WTC11 (cell line): ENCODE results near the gene SEPTIN1. TPM values are rescaled to one million over a fixed set of nuclear protein-coding genes. Genes with fewer than 3 reads are reported as not detected.
A peak's percentile ranks its signal among the peaks of the same experiment; 100 is the strongest.

Experiments used
- CBFB ChIP-seq: sonication (generic); formaldehyde crosslinking; IDR thresholded peaks from 2 replicates; pipeline ENCODE4 v1.8.1; 2022; ENCODE audit warnings: mild to moderate bottlenecking, low read depth, missing genetic modification reagents
- ESRRA ChIP-seq: sonication (generic); formaldehyde crosslinking; IDR thresholded peaks from 2 replicates; pipeline ENCODE4 v1.8.1; 2022; ENCODE audit warnings: mild to moderate bottlenecking, missing genetic modification reagents, borderline replicate concordance
- ETV6 ChIP-seq: sonication (generic); formaldehyde crosslinking; IDR thresholded peaks from 2 replicates; pipeline ENCODE4 v1.8.1; 2022; ENCODE audit warnings: mild to moderate bottlenecking, missing genetic modification reagents
- FOXK1 ChIP-seq: sonication (generic); formaldehyde crosslinking; IDR thresholded peaks from 2 replicates; pipeline ENCODE4 v1.8.0; 2022; ENCODE audit warnings: mild to moderate bottlenecking, moderate library complexity, missing genetic modification reagents
- GTF2I ChIP-seq: fragments of 250-450 bp; sonication (Bioruptor Pico); conservative IDR thresholded peaks from 2 replicates; pipeline ENCODE4 v1.4.0; 2021; ENCODE audit warnings: mild to moderate bottlenecking
- MXD4 ChIP-seq: fragments of 250-450 bp; sonication (Bioruptor Pico); IDR thresholded peaks from 2 replicates; pipeline ENCODE4 v1.8.0; 2021; ENCODE audit warnings: mild to moderate bottlenecking, moderate library complexity, borderline replicate concordance
- NR1H2 ChIP-seq: sonication (generic); formaldehyde crosslinking; IDR thresholded peaks from 2 replicates; pipeline ENCODE4 v1.9.0; 2021; ENCODE audit warnings: mild to moderate bottlenecking, moderate library complexity, missing genetic modification reagents
- NR2C2 ChIP-seq: sonication (generic); formaldehyde crosslinking; IDR thresholded peaks from 2 replicates; pipeline ENCODE4 v1.8.0; 2022; ENCODE audit warnings: mild to moderate bottlenecking, missing genetic modification reagents
- PRRX2 ChIP-seq: fragments of 250-450 bp; sonication (Bioruptor Pico); IDR thresholded peaks from 2 replicates; pipeline ENCODE4 v1.8.0; 2021; ENCODE audit warnings: mild to moderate bottlenecking
- RELA ChIP-seq: sonication (generic); formaldehyde crosslinking; IDR thresholded peaks from 2 replicates; pipeline ENCODE4 v1.8.1; 2022; ENCODE audit warnings: missing genetic modification reagents, mild to moderate bottlenecking, borderline replicate concordance
- RORB ChIP-seq: fragments of 250-450 bp; sonication (Bioruptor Pico); IDR thresholded peaks from 2 replicates; pipeline ENCODE4 v1.9.0; 2021; ENCODE audit warnings: mild to moderate bottlenecking
- SOX15 ChIP-seq: fragments of 250-450 bp; sonication (Bioruptor Pico); IDR thresholded peaks from 2 replicates; pipeline ENCODE4 v1.9.0; 2021; ENCODE audit warnings: mild to moderate bottlenecking
- SP1 ChIP-seq: sonication (generic); formaldehyde crosslinking; conservative IDR thresholded peaks from 2 replicates; pipeline ENCODE4 v1.8.1; 2022; ENCODE audit warnings: missing genetic modification reagents
- TEAD1 ChIP-seq: sonication (generic); formaldehyde crosslinking; IDR thresholded peaks from 2 replicates; pipeline ENCODE4 v1.8.0; 2022; ENCODE audit warnings: mild to moderate bottlenecking, missing genetic modification reagents
- TEAD4 ChIP-seq: sonication (generic); formaldehyde crosslinking; IDR thresholded peaks from 2 replicates; pipeline ENCODE4 v1.8.0; 2022; ENCODE audit warnings: mild to moderate bottlenecking, missing genetic modification reagents
- total RNA-seq: library from RNA; stranded (reverse); gene quantifications from 3 replicates; pipeline ENCODE4 v1.2.3, GENCODE V29; 2021
- TF ChIP-seq, protein P1 (sequence below): sonication (generic); formaldehyde crosslinking; IDR thresholded peaks from 2 replicates; pipeline ENCODE4 v1.8.1; 2023; ENCODE audit warnings: mild to moderate bottlenecking, missing genetic modification reagents, borderline replicate concordance
- TF ChIP-seq, protein P2 (sequence below): sonication (generic); formaldehyde crosslinking; IDR thresholded peaks from 2 replicates; pipeline ENCODE4 v1.8.1; 2023; ENCODE audit warnings: mild to moderate bottlenecking, missing genetic modification reagents
- TF ChIP-seq, protein P3 (sequence below): sonication (generic); formaldehyde crosslinking; conservative IDR thresholded peaks from 2 replicates; pipeline ENCODE4 v1.8.1; 2022; ENCODE audit warnings: mild to moderate bottlenecking, missing genetic modification reagents
- TF ChIP-seq, protein P4 (sequence below): sonication (generic); formaldehyde crosslinking; IDR thresholded peaks from 2 replicates; pipeline ENCODE4 v1.8.0; 2022; ENCODE audit warnings: missing genetic modification reagents
- TF ChIP-seq, protein P5 (sequence below): fragments of 250-450 bp; sonication (Bioruptor Pico); IDR thresholded peaks from 2 replicates; pipeline ENCODE4 v1.9.0; 2021; ENCODE audit warnings: mild to moderate bottlenecking
- TF ChIP-seq, protein P6 (sequence below): sonication (generic); formaldehyde crosslinking; IDR thresholded peaks from 2 replicates; pipeline ENCODE4 v1.8.1; 2023; ENCODE audit warnings: mild to moderate bottlenecking, missing genetic modification reagents, moderate library complexity
- TF ChIP-seq, protein P7 (sequence below): sonication (generic); formaldehyde crosslinking; IDR thresholded peaks from 2 replicates; pipeline ENCODE4 v1.8.1; 2023; ENCODE audit warnings: mild to moderate bottlenecking, missing genetic modification reagents
- TF ChIP-seq, protein P8 (sequence below): fragments of 250-450 bp; sonication (Bioruptor Pico); IDR thresholded peaks from 2 replicates; pipeline ENCODE4 v1.9.0; 2021; ENCODE audit warnings: moderate library complexity, mild to moderate bottlenecking, inconsistent platforms, borderline replicate concordance

SEPTIN1 gene
- total RNA-seq, 1 experiment from 2014 or later: 2.3 TPM

DNA sequence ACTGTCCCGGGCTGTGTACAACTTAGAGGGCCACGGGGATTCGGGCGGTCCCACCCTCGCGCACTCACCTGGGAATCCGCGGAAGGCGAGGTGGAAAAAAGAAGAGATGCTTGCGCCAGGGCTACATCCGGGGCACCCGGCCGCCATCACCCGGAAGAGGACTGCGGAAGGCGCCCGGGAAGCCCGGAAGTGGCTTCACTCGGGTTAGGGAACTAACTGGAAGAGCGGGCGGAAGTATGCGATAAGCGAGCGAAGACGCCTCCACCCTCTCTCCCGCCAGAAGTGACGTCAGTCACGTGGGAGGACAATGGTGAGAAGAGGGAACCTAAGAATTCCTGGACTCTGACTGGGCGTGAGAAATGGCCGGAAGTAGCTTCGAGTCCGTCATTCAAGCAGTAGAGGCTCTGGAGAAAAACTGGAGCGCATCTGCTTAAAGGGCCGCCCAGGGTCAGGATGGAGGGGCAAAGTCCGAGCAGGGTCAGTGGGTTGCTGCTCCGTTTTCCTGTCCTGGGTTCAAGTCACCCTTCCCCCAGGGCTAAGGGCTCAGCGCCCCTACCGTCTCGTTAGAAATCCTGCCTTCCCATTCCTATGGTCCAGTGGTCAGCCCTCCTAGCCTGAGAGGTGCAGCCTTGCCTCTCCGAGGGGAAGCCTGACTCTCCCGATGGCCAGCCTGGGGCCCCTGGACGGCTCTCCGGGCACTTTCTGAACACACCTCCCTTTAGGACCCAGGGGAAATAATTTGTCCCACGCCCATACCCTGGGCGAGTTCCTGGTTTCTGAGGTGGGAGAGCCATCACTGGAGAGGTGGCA lies 27.0 kb downstream of the SEPTIN1 start, which contains the start of gene CD2BP2 (continued):
- TF ChIP-seq, protein P1, sequence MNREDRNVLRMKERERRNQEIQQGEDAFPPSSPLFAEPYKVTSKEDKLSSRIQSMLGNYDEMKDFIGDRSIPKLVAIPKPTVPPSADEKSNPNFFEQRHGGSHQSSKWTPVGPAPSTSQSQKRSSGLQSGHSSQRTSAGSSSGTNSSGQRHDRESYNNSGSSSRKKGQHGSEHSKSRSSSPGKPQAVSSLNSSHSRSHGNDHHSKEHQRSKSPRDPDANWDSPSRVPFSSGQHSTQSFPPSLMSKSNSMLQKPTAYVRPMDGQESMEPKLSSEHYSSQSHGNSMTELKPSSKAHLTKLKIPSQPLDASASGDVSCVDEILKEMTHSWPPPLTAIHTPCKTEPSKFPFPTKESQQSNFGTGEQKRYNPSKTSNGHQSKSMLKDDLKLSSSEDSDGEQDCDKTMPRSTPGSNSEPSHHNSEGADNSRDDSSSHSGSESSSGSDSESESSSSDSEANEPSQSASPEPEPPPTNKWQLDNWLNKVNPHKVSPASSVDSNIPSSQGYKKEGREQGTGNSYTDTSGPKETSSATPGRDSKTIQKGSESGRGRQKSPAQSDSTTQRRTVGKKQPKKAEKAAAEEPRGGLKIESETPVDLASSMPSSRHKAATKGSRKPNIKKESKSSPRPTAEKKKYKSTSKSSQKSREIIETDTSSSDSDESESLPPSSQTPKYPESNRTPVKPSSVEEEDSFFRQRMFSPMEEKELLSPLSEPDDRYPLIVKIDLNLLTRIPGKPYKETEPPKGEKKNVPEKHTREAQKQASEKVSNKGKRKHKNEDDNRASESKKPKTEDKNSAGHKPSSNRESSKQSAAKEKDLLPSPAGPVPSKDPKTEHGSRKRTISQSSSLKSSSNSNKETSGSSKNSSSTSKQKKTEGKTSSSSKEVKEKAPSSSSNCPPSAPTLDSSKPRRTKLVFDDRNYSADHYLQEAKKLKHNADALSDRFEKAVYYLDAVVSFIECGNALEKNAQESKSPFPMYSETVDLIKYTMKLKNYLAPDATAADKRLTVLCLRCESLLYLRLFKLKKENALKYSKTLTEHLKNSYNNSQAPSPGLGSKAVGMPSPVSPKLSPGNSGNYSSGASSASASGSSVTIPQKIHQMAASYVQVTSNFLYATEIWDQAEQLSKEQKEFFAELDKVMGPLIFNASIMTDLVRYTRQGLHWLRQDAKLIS (CRISPR knock-in tag): no peak; the same call in 1 of the 2 replicates
- TF ChIP-seq, protein P2, sequence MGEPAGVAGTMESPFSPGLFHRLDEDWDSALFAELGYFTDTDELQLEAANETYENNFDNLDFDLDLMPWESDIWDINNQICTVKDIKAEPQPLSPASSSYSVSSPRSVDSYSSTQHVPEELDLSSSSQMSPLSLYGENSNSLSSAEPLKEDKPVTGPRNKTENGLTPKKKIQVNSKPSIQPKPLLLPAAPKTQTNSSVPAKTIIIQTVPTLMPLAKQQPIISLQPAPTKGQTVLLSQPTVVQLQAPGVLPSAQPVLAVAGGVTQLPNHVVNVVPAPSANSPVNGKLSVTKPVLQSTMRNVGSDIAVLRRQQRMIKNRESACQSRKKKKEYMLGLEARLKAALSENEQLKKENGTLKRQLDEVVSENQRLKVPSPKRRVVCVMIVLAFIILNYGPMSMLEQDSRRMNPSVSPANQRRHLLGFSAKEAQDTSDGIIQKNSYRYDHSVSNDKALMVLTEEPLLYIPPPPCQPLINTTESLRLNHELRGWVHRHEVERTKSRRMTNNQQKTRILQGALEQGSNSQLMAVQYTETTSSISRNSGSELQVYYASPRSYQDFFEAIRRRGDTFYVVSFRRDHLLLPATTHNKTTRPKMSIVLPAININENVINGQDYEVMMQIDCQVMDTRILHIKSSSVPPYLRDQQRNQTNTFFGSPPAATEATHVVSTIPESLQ (CRISPR knock-in tag): no peak
- TF ChIP-seq, protein P3, sequence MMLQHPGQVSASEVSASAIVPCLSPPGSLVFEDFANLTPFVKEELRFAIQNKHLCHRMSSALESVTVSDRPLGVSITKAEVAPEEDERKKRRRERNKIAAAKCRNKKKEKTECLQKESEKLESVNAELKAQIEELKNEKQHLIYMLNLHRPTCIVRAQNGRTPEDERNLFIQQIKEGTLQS (CRISPR knock-in tag): no peak
- peak; percentile 65 for TF ChIP-seq GTF2I (CRISPR knock-in tag)
- no peak for TF ChIP-seq MXD4 (CRISPR knock-in tag)
- TF ChIP-seq SOX15 (CRISPR knock-in tag): no peak
- TF ChIP-seq, protein P4, sequence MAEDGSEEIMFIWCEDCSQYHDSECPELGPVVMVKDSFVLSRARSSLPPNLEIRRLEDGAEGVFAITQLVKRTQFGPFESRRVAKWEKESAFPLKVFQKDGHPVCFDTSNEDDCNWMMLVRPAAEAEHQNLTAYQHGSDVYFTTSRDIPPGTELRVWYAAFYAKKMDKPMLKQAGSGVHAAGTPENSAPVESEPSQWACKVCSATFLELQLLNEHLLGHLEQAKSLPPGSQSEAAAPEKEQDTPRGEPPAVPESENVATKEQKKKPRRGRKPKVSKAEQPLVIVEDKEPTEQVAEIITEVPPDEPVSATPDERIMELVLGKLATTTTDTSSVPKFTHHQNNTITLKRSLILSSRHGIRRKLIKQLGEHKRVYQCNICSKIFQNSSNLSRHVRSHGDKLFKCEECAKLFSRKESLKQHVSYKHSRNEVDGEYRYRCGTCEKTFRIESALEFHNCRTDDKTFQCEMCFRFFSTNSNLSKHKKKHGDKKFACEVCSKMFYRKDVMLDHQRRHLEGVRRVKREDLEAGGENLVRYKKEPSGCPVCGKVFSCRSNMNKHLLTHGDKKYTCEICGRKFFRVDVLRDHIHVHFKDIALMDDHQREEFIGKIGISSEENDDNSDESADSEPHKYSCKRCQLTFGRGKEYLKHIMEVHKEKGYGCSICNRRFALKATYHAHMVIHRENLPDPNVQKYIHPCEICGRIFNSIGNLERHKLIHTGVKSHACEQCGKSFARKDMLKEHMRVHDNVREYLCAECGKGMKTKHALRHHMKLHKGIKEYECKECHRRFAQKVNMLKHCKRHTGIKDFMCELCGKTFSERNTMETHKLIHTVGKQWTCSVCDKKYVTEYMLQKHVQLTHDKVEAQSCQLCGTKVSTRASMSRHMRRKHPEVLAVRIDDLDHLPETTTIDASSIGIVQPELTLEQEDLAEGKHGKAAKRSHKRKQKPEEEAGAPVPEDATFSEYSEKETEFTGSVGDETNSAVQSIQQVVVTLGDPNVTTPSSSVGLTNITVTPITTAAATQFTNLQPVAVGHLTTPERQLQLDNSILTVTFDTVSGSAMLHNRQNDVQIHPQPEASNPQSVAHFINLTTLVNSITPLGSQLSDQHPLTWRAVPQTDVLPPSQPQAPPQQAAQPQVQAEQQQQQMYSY (CRISPR knock-in tag): peak; percentile 66
- TF ChIP-seq FOXK1 (CRISPR knock-in tag): no peak; the same call in 1 of the 2 replicates
- peak; percentile 89 for TF ChIP-seq NR2C2 (CRISPR knock-in tag)
- no peak for TF ChIP-seq RELA
- no peak for TF ChIP-seq ESRRA (CRISPR knock-in tag)
- no peak for TF ChIP-seq TEAD4 (CRISPR knock-in tag)
- no peak for TF ChIP-seq PRRX2 (CRISPR knock-in tag)
- TF ChIP-seq NR1H2 (CRISPR knock-in tag): no peak
- TF ChIP-seq TEAD1 (CRISPR knock-in tag): peak; percentile 65; the same call in 1 of the 2 replicates
- TF ChIP-seq SP1: peak; percentile 79
- TF ChIP-seq ETV6 (CRISPR knock-in tag): peak; percentile 80; the same call in 1 of the 2 replicates
- TF ChIP-seq, protein P5, sequence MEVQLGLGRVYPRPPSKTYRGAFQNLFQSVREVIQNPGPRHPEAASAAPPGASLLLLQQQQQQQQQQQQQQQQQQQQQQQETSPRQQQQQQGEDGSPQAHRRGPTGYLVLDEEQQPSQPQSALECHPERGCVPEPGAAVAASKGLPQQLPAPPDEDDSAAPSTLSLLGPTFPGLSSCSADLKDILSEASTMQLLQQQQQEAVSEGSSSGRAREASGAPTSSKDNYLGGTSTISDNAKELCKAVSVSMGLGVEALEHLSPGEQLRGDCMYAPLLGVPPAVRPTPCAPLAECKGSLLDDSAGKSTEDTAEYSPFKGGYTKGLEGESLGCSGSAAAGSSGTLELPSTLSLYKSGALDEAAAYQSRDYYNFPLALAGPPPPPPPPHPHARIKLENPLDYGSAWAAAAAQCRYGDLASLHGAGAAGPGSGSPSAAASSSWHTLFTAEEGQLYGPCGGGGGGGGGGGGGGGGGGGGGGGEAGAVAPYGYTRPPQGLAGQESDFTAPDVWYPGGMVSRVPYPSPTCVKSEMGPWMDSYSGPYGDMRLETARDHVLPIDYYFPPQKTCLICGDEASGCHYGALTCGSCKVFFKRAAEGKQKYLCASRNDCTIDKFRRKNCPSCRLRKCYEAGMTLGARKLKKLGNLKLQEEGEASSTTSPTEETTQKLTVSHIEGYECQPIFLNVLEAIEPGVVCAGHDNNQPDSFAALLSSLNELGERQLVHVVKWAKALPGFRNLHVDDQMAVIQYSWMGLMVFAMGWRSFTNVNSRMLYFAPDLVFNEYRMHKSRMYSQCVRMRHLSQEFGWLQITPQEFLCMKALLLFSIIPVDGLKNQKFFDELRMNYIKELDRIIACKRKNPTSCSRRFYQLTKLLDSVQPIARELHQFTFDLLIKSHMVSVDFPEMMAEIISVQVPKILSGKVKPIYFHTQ (CRISPR knock-in tag): peak; percentile 66; the same call in 1 of the 2 replicates
- no peak for TF ChIP-seq CBFB
- no peak for TF ChIP-seq RORB (CRISPR knock-in tag)
- TF ChIP-seq, protein P6, sequence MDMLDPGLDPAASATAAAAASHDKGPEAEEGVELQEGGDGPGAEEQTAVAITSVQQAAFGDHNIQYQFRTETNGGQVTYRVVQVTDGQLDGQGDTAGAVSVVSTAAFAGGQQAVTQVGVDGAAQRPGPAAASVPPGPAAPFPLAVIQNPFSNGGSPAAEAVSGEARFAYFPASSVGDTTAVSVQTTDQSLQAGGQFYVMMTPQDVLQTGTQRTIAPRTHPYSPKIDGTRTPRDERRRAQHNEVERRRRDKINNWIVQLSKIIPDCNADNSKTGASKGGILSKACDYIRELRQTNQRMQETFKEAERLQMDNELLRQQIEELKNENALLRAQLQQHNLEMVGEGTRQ (CRISPR knock-in tag): peak; percentile 93
- TF ChIP-seq, protein P7, sequence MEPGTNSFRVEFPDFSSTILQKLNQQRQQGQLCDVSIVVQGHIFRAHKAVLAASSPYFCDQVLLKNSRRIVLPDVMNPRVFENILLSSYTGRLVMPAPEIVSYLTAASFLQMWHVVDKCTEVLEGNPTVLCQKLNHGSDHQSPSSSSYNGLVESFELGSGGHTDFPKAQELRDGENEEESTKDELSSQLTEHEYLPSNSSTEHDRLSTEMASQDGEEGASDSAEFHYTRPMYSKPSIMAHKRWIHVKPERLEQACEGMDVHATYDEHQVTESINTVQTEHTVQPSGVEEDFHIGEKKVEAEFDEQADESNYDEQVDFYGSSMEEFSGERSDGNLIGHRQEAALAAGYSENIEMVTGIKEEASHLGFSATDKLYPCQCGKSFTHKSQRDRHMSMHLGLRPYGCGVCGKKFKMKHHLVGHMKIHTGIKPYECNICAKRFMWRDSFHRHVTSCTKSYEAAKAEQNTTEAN (CRISPR knock-in tag): no peak
- TF ChIP-seq, protein P8, sequence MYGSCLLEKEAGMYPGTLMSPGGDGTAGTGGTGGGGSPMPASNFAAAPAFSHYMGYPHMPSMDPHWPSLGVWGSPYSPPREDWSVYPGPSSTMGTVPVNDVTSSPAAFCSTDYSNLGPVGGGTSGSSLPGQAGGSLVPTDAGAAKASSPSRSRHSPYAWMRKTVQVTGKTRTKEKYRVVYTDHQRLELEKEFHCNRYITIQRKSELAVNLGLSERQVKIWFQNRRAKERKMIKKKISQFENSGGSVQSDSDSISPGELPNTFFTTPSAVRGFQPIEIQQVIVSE (CRISPR knock-in tag): 0 out of 2 replicates have a peak, but pooled peaks have one; percentile 11
